GM21526 (cell line): ENCODE data around the gene SMIM35.
"Not testable (repeated sequence)": the region's sequence is repeated elsewhere in the genome, so short reads cannot be mapped to it uniquely, and the experiment has no call there.

Experiments used
- ATAC-seq: cut with Tn5 transposase; IDR thresholded peaks from one replicate; pipeline ENCODE4 v1.9.1; 2021; ENCODE audit warnings: moderate library complexity; ENCODE audit not compliant: unreplicated experiment, low FRiP score

SMIM35 gene

DNA sequence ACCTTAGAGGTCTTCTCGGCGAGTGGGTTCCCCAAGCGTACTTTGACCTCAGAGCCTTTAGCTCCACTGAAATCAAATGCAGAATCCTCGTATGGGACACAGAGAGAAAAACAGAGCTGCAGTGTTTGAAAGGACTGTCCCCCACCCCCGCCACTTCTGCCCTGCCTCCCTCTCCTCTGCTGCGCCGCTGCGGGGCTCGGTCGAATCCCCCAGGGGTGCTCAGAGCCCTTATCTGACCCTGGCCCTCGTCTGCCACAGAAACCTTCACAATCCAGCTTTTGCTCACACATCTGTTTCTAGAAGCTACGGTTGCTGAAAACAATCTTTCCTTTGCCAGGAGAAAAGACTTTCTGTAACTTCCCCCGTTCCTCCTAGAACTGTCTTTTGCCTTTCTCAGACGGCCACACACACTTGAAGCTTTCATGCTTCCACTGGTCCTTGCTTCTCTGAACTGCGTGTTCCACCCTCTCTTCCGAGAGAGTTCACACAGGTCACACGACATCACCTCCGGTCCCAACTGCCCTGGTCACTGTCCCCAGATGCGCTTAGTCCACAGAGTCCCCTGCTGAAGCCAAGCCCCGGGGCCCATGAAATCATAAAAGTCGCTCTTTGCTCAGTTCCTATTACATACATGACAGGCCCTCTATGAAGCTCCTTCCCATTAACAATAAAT is 3.7 kb downstream of the SMIM35 start:
- no peak for ATAC-seq

DNA sequence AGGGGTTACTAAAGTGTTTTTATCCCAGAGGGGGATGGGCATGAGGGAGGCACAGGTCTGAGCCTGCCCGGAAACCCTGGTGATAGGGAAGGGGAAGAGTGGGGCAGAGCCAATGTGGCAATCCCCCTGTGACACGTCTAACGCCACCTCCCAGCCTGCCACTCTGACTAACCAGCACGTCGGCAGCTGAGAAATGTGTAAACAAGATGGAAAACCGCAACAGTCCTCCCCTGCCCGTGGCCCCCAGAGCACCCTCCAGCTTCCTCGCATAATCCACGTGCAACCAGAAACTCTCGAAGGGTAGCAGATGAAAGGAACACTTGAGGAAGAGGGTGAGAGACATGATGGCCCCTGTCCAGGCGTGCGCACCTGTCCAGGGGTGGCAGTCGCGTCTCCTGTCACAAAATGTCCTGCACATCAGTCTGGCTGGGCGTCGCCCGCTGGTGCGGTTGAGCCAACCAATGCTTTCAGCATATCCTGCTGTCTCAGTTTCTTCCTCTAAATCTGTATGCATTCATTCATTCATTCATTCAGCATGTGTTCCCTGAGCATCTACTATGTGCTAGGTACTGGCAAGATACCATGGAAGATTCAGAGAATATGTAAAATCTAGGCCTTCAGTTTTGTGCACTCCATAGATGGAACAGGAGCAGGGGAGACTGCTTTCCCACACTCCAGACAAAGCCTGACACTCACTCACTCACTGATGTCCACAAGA is 5.4 kb downstream of the SMIM35 start:
- ATAC-seq: no peak

DNA sequence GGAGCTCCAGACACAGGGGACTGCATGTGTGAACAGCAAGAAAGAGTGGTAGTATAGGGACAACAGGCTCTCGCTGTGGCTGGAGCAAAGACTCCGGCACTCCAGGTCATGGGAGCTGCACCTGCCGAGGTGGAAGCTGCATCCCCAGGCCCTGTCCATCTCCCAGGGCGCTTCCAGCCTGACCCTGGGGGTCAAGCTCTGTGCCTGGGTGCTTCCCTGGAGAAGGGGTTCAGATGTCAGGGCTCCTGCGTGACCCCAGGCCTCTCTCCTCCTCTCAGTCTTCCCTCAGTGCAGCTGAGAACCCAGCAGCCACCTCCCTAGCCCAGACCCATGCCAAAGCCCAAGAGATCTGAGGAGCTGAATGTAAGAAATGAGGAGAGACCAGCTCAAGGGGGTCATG is 6.5 kb downstream of the SMIM35 start:
- ATAC-seq: no peak

DNA sequence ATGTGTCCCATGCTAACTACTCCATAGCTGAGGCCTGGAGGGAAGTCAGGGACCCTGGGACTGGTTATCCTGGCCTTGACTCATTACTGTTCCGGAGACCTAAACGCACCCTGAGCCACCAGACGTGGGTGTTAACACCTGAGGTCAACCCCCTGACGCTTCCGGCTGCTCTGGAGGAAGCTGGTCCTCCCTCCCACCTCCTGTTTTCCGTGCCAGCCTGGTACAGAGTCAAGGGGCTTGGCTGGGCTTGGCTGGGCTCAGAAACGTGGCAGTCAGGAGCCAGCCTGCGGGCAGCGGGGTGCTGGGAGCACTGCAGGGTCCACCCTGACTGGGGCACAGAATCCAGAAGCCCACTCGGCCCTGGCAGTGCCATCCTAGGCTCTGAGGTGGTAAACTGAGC is 7.3 kb downstream of the SMIM35 start:
- no peak for ATAC-seq

DNA sequence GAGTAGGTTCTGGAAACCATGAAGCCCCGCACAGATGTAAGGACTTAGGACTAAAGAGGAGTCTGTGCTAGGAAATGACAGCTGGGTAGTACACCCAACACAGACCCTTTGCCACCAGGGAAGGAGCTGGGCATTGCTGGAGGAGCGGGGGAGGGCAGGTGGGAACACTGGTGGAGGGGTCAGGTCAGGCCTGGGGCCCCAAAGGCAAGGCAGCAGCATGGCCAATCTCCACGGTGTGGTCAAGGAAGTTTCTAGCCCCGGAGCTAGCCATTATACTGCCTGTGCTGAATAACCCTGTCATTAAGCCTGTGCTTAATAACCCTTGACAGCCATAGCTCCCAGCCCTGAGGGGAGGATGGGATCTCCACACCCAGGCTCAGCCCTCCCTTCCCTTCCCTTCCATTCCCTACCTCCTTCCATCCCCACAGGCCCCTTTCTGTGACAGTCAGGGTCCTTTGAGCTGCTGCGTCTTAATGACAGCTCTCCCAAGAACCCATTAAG is 7.8 kb downstream of the SMIM35 start:
- ATAC-seq: no peak

DNA sequence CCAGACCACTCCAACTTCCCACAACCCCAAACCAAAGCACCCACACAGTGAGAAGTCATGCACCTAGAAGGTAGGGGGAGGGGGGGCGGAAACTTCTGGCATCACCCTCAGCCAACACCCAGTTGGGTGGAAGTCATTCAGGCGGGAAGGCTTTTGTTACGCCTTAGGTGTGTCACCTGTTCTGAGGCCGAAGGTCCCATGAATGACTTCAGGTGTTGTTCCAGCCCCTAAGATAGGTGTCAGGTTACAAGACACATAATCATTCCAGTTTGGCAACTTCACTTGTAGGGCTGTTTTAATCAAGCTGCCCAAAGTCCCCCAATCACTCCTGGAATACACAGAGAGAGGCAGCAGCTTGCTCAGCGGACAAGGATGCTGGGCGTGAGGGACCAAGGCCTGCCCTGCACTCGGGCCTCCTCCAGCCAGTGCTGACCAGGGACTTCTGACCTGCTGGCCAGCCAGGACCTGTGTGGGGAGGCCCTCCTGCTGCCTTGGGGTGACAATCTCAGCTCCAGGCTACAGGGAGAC is 9.9 kb downstream of the SMIM35 start, which contains the start of gene TMPRSS4:
TSS of gene TMPRSS4 (plus strand) at position 325 of the 528 bp plus-strand sequence. CDS start 225 bp downstream, outside the sequence.
- ATAC-seq: no peak

DNA sequence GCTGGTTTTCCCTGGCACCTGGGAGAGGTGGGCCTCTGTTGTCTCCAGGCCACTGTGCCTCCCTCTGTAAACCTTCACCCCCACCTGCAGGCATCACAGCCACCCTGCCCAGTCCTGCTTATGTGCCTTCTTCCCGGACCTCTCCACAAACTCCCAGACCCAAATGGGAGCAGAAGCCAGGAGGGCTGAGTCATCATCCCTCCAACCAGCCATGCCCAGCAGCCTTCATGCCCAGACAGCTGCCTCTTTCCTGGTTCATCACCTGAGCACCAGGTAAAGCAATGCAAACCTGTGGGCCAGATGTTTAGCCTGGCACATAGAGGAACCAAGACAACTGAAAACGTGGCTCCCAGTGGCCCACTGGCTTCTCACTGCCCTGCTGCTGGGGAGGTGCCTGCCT is 12.0 kb downstream of the SMIM35 start:
- no peak for ATAC-seq

DNA sequence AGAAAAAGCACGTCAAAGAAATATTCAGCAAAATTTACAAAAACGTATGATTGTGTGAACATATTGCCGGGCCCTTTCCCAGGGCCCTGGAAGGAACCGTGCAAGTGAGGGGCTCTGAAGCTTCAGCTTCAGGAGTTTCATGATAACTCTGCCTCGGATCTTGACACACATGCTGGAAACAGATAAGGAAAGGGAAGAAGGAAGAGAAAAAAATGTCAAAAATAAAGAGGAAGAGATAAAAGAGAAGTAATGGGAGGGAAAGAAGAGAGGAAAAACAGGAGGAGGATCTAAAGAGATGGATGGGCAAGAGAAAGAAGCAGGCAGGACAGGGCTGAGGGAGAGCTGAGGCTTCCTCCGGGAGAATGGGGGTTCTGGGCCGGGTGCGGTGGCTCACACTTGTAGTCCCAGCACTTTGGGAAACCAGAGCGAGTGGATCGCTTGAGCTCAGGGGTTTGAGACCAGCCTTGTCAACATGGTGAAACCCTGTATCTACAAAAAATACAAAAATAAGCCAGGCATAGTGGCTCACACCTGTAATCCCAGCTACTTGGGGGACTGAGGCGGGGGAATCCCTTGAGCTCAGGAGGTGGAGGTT is 12.6 kb downstream of the SMIM35 start:
- no peak for ATAC-seq

DNA sequence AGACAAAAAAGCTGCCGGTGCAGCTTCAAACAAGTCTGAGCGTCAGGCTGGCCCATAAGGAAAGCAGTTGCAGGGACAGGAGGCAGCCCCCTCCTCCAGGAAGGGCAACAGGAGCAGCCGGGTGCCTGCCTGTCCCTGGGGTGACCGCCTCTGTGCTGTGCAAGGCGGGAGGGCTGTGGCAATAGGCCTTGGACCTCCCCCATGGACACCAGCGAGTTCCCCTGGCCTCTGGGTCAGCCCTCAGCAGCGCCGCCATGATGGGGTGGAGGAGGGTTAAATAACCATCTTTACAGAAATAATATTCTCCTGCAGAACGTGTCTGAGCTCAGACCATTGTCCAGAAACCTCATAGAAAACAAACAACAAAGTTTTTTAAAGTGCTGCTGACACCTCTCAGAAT is 13.2 kb downstream of the SMIM35 start:
- ATAC-seq: no peak

DNA sequence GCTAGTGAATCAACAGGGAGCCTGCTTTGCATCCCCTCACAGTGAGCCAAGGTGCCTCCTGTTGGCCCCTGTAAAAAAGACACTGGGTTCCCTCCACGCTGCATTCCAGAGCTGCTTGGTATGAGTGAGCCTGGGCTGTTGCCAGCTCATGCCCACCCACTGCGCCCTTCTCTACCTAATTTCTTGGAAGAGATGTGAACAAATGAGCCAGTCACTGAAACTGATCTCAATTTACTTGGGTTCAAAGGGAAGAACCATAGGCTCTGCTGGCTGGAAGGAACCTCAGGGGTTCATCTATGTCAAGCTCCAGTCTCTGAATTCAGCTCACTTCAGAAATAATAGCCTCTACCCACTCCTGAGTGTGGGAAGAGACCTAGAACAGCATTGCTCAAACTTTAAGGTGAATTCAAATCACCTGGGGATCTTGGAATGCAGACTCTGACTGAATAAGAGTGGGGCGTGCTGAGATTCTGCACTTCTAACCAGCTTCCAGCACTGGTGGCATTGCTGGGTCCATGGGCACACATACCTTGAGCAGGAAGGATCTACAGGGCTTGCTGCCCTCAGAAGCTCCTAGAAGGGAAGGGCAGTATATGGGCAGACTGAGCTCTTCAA is 15.2 kb downstream of the SMIM35 start:
- no peak for ATAC-seq

DNA sequence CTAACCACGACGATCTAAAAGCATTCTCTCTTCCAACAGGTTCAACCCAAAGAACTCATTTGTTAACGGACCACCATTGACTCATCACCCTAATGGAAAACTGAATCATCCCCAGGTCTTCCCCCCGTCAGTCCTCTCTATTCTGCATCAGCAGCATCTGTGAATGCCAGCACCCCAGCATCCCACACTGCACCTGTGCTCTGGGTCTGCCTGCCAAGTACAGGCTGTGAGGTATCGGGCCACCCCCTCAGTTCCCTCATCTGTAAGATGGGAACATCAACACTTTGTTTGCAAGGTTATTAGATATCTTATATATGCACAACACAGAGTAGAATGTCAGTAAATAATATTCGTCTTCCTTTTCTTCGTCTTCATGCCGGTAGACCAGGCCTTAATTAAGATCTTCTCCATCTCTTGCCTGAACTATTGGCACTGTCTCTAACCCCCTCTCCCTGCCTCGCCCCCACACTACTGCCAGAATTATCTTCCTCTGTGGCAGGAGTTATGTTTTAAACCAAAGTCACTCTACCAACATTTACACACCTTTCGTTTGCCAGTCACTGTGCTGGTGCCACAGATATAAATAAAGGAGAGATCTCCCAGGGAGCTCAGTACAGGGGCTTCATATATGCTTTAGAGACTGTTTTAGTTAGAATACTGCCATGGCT is 17.7 kb downstream of the SMIM35 start:
- ATAC-seq: no peak

DNA sequence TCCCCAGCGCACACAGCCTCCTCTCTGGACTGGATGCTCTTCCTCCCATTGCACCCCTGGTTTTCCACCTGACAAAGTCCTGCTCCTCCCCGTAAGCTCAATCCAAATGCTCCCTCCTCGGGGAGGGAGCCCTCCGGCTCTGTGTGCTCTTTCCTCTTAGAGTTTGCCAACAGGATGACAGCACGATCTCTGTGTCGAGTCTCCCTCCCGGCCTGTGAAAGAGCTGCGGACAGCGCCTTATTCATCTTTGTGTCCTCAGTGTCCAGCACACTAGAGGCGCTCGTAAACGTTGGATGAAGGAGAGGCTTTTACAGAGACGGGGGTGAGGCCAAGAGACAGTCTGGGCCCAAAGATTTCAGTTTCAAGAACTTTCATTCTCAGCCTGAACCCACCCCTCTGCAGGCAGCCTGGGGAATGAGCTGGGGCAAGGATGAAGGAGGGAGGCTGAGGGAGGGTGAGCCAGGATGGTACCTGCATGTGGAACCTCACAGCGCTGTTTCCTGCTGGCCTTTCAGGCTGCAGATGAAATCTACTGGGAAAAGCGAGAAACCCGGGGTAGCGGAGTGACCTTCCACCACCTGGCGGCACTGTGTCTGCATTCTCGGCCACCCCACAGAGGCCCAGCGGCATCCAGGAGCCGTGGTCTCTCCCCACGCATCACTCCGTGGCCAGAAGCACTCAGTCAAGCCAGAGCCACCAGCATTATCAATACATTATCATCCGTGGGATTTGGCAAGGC is 18.4 kb downstream of the SMIM35 start:
- no peak for ATAC-seq

DNA sequence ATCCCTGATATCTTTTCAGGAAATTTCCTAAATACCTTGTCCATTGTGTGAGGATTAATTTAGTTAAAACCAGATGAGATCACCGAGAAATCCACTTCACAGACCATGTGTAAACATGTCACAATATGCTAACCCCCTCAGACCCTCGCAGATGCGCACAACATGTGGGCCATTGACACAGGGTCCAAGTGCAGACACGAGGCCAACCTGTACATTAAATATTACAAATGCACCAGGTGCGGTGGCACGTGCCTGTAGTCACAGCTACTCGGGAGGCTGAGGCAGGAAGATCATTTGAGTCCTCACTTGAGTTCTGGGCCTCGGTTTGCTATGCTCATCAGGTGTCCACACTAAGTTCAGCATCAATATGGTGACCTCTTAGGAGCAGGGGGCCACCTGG is 19.8 kb downstream of the SMIM35 start:
- no peak for ATAC-seq

DNA sequence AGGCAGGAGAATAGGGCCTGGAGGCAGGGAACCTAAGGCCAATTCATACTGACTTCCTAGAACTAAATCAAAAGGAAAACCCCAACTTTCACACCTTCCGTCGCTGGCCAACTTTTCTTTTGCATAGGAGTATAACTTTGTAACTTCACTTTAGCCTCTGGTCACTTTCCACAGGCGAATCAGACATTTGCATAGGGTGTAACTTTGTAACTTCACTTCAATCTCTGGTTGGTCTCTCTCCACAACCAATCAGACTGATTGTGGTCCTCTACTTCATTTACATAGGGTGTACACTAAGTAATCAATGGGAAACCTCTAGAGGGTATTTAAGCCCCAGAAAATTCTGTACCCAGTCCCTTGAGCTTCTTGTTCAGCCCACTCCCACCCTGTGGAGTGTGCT is 21.4 kb downstream of the SMIM35 start:
- no peak for ATAC-seq

DNA sequence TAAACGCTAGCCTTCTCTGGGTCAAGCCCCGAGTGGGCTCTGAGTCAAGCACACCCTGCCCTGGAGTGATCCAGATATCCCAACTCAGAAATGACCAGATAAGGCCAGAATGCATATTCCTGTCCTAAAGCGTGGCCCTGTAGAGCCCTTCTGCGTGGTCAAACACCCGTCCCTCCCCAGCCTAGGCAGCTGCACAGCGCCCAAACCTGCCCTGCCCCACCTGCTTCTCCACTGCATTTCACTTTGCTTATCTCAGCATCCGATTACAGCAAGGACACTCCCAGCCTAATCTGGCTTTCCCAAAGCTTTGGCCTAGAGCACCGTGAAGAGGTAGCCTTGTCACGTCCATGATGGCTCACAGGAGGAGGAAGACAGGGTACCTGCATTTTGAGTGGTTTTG is 21.8 kb downstream of the SMIM35 start:
- ATAC-seq: no peak

DNA sequence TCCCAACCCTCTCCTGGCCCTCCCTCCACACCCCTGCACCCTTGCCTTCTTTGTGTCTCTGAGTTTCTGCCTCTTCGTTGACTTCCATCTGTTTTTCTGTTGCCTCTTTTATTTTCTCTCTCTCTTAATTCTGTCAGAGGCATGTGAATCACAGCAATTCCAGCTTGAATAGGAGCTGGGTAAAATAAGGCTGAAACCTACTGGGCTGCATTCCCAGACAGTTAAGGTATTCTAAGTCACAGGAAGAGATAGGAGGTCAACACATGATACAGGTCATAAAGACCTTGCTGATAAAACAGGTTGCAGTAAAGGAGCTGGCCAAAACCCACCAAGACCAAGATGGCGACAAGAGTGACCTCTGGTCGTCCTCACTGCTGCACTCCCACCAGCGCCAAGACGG is 24.1 kb downstream of the SMIM35 start:
- ATAC-seq: not testable (repeated sequence)

DNA sequence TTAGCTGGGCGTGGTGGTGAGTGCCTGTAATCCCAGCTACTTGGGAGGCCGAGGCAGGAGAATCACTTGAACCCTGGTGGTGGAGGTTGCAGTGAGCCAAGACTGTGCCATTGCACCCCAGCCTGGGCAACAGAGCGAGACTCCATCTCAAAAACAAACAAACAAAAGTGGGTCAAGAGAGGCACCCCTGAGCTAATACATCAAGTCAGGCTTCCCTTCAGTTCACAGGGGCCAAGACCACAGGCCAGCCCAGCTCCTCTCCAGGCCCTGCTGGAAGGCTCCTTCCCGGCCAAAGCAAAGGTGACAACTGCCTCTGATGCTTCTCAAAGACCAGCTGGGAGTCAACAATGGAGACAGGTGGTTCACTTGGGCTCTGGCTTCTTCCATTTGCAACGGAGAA is 24.6 kb downstream of the SMIM35 start:
- ATAC-seq: not testable (repeated sequence)

DNA sequence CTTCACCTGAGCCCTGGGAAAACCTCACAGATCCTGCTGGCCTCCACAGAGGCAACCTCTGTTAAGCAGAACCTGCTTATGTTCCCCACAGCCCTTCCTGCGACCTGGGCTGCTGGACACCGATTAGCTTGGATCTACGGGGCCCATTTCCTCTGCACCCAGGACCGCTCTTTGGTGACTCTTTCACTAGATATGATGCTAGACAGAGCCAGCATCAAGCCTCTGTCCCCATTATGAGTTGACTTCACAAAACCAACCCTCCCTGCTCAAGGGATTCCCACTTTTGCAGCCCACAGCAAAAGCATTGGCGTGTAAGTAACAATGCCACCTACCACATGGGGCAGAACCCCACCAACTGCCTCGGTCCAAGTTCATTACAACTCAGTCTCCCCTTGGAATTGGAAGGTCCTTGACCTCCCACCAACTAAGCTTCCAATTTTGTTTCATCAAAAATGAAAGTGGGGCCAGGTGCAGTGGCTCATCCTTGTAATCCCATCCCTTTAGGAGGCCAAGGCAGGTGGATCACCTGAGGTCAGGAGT is 25.1 kb downstream of the SMIM35 start:
- ATAC-seq: no peak

DNA sequence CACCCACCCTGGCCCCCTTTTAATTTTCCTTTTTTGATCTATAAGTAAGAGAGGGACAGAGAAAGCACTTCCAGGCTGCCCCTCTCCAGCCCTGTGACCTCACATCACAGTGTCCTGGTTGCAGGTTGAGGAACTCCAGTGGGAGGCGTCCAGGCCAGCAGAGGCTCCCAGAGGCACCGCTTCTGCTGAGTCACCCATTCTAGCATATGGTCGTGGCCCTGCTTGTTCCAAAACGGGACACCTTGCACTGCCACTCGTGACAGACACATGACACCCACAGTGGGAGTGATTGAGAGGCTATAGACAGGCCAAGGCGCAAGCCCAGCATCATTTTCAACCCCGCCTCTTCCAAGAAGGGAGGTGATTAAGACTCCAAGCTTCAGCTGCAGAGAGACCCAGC is 25.9 kb downstream of the SMIM35 start:
- no peak for ATAC-seq
